LNCaP clone FGC (cell line): Measurements from ENCODE around the gene PGP.

Source experiments
- DNase-seq: peaks from one replicate; pipeline ENCODE4 v3.0.0-alpha.2; 2011; ENCODE audit warnings: low read depth
- H3K4me3 ChIP-seq: 2 replicates; pipeline ENCODE4 v1.5.1; 2011; ENCODE audit warnings: mild to moderate bottlenecking, low read depth, low read length, control low read depth
- TF ChIP-seq, protein P1 (sequence below): IDR thresholded peaks from 2 replicates; pipeline ENCODE4 v1.5.1; 2012; ENCODE audit warnings: mild to moderate bottlenecking; ENCODE audit not compliant: control insufficient read depth, insufficient read depth; ENCODE audit errors: extremely low read depth

The PGP gene

DNA sequence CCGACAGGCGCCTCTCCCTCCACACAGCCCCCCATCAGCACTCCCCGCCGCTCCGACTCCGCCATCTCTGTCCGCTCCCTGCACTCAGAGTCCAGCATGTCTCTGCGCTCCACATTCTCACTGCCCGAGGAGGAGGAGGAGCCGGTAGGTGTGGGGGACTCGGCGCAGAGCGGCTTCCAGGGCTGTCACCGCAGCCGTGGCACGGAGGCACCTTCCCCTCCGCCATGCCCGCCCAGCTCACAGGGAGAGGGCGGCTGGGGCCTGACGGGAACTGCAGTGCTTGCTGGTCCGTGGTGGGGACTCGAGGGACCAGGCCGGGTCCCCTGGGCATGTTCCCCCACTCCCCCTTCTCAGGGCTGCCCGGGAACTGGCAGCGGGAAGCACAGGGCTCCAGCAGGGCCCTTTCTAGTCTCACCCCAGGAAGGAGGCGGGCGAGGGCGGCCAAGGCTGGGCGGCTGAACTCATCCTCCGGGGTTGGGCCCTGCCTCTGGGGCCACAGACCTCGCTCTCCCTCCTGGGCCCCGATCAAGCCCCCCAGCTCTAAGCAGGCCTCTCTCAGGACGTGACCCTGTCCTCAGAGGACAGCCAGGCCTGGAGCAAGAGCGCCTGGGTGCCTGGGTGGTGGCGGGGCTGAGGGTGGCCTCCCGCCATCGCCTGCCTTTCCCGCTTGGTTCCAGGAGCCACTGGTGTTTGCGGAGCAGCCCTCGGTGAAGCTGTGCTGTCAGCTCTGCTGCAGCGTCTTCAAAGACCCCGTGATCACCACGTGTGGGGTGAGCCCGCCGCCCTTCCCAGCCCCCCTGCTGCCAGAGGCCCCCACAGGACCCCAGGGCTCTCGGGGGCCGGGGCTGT is 43.8 kb downstream of the PGP start:
- H3K4me3 ChIP-seq: no peak overlapping the region
- no peak for DNase-seq
- TF ChIP-seq, protein P1, sequence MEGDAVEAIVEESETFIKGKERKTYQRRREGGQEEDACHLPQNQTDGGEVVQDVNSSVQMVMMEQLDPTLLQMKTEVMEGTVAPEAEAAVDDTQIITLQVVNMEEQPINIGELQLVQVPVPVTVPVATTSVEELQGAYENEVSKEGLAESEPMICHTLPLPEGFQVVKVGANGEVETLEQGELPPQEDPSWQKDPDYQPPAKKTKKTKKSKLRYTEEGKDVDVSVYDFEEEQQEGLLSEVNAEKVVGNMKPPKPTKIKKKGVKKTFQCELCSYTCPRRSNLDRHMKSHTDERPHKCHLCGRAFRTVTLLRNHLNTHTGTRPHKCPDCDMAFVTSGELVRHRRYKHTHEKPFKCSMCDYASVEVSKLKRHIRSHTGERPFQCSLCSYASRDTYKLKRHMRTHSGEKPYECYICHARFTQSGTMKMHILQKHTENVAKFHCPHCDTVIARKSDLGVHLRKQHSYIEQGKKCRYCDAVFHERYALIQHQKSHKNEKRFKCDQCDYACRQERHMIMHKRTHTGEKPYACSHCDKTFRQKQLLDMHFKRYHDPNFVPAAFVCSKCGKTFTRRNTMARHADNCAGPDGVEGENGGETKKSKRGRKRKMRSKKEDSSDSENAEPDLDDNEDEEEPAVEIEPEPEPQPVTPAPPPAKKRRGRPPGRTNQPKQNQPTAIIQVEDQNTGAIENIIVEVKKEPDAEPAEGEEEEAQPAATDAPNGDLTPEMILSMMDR: no peak

DNA sequence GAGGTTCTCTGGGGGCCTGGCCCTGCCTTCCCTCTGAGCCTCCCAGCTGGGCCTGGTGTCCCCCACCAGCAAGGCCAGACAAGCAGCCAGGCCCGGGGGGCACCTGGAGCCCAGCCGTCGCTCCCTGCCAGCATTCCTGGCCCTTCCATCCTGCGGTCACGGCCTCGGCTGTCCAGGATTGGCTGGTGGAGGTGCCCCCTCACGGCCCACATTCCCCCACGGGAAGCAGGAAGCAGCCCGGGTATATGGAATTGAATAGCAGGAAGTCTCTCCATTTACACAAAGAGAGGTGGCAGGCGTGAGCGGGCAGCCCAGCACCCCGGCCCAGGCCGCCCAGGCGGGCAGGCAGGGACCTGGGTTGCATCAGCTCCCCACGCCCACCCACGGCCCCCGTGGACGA is 44.6 kb downstream of the PGP start:
- TF ChIP-seq, protein P1: no peak

DNA sequence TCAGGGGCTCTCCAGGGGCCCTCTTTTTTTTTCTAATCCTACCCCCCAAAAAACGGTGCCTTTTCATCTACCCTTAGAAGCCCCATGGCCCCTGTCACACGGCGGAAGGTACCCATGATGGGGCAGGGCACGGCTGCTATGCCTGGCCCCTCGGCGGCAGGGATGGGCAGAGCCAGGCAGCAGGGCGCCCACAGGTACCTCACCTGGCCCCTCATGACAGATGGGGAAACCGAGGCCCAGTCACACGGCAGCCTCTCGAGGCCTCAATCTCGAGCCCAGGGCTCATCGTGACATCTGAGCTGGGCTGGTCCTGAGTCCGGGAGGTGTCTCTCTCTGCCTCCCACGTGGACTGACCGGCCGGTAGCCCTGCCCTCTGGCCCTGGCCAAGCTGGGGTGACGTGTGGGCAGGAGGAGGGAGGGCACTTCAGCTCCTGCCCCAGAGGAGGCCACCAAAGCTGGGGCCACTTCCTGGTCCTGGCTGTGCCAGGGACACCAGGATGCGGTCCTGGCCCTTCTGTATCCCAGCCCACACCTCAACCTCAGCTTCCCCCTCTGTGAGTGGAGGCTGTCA is 47.5 kb downstream of the PGP start:
- DNase-seq: no peak
- TF ChIP-seq, protein P1: no peak
- no peak overlapping the region for H3K4me3 ChIP-seq

More for the DNA sequence above, 44.6 kb downstream of the PGP start:
- no peak overlapping the region for H3K4me3 ChIP-seq
- DNase-seq: no peak

DNA sequence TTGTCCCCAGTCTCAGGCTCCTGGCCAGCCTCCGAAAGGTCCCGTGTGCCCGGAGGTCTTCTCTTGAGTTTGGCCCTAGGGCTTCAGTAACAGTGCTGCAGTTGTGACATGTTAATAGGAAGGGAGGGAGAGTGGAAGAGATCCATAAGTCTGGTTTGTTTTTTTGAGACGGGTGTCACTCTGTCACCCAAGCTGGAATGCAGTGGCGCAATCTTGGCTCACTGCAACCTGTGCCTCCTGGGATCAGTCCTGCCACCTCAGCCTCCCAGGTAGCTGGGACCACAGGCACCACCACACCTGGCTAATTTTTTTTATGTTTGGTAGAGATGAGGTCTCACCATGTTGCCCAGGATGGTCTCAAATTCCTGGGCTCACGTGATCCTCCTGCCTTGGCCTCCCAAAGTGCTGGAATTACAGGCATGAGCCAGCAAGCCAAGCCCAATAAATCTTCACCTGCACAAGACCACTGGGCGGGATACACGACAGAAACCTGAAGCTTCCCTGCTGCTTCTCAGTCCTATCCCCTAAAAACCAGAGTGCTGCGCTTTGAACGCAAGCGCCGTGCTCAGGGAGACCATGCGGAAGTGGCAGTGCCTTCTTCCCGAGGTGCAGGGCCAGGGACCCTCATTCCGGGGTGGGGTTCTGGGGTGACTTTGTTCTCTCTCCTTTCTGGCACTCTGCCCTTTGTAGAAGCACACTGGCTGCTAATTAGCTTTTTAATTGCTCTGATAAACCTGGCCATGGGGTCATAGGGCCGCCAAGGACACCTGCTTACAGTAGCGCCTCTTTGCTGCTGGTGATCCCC is 48.2 kb downstream of the PGP start:
- TF ChIP-seq, protein P1: no peak
- no peak for DNase-seq
- H3K4me3 ChIP-seq: no peak overlapping the region

DNA sequence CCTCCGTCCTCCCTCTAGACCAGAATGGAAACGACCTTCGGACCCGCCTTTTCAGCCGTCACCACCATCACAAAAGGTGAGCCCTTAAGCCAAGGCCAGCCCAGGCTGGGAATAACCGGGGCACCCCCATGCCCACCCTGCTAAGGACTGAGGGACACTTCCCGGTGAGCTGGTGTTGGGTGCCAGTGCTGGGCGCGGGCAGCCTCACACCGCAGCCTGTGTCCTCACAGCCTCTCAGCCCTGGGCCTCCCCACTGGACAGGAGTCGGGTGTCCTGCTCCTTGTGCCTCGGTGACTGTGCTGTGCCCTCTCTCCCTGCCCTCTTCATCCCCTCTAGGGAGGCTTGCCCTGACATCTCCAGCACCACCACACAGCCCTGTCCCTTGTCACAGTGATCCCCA is 48.8 kb downstream of the PGP start:
- no peak for DNase-seq
- TF ChIP-seq, protein P1: no peak
- no peak overlapping the region for H3K4me3 ChIP-seq

DNA sequence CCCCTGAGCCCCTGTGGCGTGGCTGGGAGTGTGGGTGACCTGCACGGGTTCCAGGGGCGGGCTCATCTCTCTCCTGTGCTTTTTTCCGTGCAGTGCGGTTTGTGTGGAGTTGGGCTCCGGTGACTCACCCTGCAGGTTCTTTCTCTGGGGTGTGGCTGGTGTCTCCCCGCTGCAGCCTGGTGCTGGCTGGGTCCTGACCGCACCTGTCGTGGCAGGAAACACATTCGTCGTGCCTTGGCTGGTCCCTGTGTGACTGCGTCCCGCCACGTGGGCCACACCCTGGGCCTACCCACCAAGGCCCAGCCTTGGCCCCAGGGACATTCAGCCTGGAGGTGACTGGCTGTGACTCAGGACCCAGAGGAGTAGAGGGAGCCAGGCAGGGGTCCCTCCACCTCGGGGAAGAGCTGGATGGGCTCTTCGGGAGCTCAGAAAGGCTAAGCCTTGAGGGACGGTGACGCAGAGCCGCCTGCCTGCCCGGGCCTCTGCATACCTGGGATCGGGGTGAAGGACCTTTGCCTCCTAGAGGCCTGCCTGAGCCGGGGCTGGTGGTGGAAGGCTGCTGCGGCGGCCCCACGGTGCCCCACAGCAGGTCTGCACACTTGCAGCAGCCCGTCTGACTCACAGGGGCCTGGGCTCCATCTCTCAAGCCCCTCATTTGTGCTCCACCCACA is 51.3 kb downstream of the PGP start:
- DNase-seq: no peak
- H3K4me3 ChIP-seq: no peak overlapping the region
- TF ChIP-seq, protein P1: no peak
